Activated CD8-positive, alpha-beta memory T cell treated with anti-CD3 and anti-CD28 coated beads, Interleukin-2, amount 50 U/mL, for 4 hours (primary cell): ENCODE results near the gene CACNA1C.
"Not testable (repeated sequence)": the region's sequence is repeated elsewhere in the genome, so short reads cannot be mapped to it uniquely, and the experiment has no call there.

Experiments
- DNase-seq: peaks from one replicate; pipeline ENCODE4 v3.0.0-alpha.2; 2020

CACNA1C gene

GRCh38 chr12:2076728-2077127 is 23.9 kb downstream of the CACNA1C start:
- no peak for DNase-seq

GRCh38 chr12:2080604-2081003 is 27.8 kb downstream of the CACNA1C start:
- DNase-seq: no peak

DNA sequence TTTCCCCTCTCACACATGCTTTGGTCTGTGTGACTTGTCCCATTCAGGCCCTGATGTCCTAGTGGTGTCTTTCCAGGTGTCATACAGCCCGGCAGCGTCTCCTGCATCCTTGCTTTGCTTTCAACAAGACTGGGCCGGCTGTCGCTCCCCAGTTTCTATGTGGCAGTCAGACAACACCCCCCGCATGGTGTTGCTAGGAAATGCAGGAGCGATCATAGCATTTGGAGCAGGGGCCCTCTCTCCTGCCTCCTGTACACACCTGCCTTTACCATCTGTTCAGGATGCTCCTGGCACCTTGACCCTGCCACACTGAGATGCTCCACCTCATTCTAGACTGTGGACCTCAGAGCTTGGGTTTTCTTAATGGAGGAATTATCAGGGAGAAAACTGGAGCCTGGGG is 29.5 kb downstream of the CACNA1C start:
- no peak for DNase-seq

GRCh38 chr12:2083008-2083407 is 30.2 kb downstream of the CACNA1C start:
- DNase-seq: no peak

- DNase-seq: no peak
Measured at GRCh38 chr12:2083561-2083960, 30.8 kb downstream of the CACNA1C start.

GRCh38 chr12:2084553-2085296 is 31.9 kb downstream of the CACNA1C start:
- no peak for DNase-seq

DNA sequence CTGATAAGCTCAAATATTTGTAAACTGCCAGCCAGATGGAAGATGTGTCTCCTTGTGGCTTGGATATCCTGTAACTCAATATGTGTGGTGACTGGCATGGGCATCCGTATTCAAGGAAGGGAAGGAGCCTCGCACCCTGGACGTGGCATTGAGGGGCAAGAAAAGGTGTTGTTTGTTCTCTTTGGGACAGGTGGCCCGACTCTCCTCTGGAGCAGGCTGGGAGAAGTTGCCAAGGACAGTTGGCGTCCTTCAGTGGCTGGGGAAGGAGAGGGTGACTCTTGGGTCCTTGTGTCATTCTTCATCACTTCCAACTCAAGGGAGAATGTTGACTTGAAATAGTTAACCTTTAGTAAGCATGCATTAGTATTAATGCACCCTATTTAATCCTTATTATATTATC is 39.6 kb downstream of the CACNA1C start:
- DNase-seq: no peak

DNA sequence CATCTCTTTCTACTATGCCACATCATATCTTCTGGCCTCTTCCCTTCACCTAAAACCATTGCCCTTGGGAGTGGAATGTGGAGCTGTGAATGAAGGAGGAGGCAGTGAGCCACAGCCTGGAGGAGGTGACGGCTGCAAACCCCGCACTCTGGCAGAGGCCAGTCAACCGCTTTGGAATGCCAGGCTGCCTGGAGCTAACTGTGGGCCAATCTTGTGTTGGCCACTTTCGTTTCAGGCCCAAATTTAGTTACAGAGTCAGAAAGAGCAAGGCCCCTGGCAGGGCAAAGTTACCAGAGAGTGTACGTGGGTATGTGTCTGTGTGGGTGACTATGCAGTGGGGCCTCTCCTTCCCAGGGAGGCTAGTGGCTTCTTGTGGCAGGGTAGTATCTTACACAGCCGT is 40.1 kb downstream of the CACNA1C start:
- DNase-seq: no peak

GRCh38 chr12:2094597-2094996 is 41.8 kb downstream of the CACNA1C start:
- no peak for DNase-seq

GRCh38 chr12:2095878-2096277 is 43.1 kb downstream of the CACNA1C start:
- no peak for DNase-seq

- DNase-seq: no peak
Measured at GRCh38 chr12:2097617-2098016, 44.8 kb downstream of the CACNA1C start.

DNA sequence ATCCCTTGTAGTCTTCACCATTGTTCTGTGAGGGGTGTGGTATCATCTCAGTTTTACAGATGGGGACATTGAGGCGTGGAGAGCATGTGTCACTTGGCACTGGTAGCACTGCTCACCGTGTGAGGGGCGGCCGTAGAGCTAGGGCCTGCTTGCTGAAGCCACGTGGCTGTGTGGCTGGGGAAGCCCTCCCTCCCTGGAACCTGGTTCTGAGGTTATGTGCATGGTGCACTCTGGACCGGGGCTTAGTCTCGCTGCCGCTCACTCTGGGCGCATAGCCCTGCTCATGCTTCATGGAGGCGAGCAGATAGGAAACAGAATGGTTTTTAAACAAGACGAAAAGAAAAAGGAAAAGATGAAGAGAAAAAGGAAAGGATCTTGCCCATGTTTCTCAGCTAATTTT is 46.1 kb downstream of the CACNA1C start:
- DNase-seq: no peak

DNA sequence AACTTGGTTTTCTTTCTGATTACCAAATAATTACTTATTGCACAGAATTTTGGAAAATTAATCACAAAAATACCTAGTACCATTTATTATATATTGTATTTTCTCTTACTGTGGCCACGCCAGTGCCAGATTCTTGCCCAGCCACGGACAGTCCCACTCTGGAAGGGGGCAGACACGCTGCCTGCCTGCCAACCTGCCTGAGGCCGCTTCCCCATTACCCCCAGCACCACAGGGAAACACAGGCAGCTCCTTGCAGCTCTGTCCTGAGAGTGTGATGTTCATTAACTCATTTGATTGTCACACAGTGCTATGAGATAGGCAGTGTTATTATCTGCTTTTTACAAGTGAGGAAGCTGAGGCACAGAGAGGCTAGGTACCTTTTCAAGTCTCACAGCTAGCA is 46.8 kb downstream of the CACNA1C start:
- DNase-seq: no peak

DNA sequence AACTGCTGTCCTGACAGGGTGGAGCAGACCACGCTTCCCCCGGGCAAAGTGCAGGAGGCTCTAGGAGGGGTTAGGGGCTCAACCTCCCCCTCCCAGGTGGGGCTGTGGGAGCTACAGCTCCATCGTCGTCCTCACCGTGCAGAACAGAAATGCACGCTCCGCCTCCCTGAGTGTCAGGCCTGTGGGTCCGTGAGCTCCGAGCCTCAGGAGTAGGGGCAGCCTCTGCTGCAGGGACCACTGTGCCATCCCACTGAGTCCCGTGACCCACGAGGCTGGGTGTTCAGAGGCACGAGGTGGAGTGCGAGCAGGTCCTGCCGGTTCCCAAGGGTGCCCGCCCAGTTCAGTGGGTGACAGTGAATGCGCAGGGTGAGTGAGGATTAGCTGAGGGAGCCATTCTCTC is 48.6 kb downstream of the CACNA1C start:
- no peak for DNase-seq

DNA sequence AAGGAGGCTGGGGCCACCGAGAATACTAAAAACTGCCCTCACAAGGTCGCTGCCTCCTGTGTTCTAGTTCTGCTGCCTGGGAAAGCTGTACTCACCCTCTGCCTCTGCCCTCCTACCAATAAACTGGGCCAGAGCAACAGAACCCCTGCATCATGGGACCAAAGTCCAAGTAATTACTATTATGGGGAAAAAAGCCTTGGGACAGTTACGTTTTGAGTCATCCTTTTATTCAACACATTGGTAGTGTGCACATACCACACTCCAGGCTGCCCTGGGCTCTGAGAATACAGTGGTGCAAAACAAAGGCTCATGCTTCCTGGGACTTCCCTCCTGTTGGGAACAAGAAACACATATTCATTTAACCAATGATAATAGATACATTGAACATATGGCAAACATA is 49.0 kb downstream of the CACNA1C start:
- no peak for DNase-seq

GRCh38 chr12:2102736-2103135 is 49.9 kb downstream of the CACNA1C start:
- not testable (repeated sequence) for DNase-seq

DNA sequence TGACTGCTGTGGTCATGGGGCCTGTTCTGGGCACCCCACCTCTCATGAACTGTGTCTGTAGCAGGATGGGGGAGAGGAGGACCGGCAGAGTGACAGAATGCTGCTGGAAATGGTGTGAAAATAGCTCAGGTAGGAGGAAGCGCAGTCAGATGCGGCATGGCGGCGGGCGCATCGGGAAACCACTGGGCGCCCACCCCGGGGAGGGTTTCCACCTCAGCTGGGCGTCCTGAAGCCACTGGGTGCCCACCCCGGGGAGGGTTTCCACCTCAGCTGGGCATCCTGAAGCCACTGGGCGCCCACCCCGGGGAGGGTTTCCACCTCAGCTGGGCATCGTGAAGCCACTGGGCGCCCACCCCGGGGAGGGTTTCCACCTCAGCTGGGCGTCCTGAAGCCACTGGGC is 52.6 kb downstream of the CACNA1C start:
- not testable (repeated sequence) for DNase-seq

GRCh38 chr12:2108166-2108565 is 55.4 kb downstream of the CACNA1C start:
- DNase-seq: no peak

GRCh38 chr12:2108975-2109671 is 56.3 kb downstream of the CACNA1C start:
- no peak for DNase-seq

- no peak for DNase-seq
Measured at GRCh38 chr12:2110127-2110526, 57.3 kb downstream of the CACNA1C start.

DNA sequence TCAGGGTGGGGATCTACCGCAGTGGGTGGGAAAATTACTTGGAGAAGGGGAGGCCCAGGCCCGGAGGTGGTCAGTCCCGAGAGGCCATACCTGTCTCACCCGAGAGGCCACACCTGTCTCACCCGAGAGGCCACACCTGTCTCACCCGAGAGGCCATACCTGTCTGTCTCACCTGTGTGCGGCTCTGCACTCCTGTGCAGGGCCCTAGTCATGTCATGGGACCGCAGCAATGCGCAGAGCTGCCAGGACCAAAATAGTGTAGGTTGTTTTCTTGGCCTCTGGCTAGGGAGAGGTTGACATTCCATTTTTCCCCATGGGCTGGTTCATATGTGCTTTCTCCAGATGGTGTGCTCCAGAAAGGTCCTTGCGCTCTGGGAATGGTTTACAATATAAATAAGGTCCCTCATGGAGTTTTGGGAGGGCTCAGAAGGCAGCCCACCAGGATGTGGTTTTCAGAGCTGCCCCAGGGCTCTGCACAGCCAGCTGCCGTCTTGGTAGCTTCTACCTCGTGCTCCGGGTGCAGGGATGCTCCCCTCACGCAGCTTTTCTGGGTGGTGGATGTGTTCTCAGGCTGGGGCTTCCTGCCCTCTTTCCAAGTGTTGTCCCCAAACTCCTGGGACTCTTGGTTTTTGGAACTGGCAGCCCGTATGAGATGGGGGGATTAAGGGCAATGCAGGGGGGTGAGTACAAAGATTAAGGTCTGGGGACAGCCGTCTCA is 58.2 kb downstream of the CACNA1C start:
- no peak for DNase-seq

DNA sequence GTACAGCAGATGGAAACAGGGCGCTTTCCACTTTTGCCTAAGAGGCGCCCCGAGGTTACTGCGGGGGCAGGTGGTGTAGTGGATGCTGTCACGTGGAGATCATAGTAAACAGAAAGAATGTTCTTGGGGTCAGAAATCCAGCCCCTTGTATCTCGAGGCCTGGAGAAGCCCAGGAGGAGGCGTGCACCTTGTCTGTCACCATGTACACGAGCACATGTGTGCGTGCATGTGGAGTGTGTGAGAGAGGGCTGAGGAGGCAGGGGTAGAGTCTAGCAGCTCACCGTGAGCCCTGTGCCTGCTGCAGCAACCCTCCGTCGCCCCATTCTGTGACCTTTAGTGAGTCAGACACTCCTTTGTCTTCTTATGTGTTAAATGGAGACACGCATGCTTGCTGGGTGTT is 59.0 kb downstream of the CACNA1C start:
- no peak for DNase-seq

- DNase-seq: no peak
Measured at GRCh38 chr12:2112401-2112800, 59.6 kb downstream of the CACNA1C start.
